ENCODE results near the gene RRAGC.

Gene RRAGC

DNA sequence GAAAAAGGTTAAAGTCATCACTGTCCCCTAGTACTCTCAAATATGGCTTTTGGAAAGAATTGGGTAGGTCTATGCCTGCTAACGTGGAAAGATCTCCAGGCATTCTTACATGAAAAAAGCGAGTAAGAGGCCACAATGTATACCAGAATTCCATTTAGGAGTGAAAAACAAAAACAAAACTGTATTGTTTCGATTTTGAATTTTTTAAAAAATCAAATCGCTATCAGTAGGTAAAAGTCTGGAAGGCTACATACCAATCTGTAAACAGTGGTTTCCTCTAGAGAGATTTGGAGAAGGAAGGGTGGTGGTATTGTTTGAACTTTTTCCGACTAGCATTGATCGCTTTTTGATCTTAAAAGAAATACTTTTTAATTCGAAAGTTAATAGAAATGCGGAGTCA lies 55.9 kb downstream of the RRAGC start:
- TF ChIP-seq, protein P1, sequence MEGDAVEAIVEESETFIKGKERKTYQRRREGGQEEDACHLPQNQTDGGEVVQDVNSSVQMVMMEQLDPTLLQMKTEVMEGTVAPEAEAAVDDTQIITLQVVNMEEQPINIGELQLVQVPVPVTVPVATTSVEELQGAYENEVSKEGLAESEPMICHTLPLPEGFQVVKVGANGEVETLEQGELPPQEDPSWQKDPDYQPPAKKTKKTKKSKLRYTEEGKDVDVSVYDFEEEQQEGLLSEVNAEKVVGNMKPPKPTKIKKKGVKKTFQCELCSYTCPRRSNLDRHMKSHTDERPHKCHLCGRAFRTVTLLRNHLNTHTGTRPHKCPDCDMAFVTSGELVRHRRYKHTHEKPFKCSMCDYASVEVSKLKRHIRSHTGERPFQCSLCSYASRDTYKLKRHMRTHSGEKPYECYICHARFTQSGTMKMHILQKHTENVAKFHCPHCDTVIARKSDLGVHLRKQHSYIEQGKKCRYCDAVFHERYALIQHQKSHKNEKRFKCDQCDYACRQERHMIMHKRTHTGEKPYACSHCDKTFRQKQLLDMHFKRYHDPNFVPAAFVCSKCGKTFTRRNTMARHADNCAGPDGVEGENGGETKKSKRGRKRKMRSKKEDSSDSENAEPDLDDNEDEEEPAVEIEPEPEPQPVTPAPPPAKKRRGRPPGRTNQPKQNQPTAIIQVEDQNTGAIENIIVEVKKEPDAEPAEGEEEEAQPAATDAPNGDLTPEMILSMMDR (IDR thresholded peaks at IDR 0.05) = no peak
- Histone ChIP-seq H3K4me3 (ENCODE audit: low read depth, low read length) (peak overlapping the region; percentile 34), H3K4me2 (ENCODE audit: low read length) (peak overlapping the region; percentile 72), H3K4me1 (no peaks in the 10 kb centered on the region), H3K27ac (no peak overlapping the region), H3K79me2 (no peaks in the 10 kb centered on the region), H3K9me3 (ENCODE audit: control insufficient read depth, low read length) (no peaks in the 10 kb centered on the region), H3K36me3 (ENCODE audit: control insufficient read depth, insufficient read depth, low read length) (no peaks in the 10 kb centered on the region), H2AFZ (no peak overlapping the region), H3K9ac (no peak overlapping the region), H3K27me3 (ENCODE audit: control insufficient read depth, insufficient read depth, low read length) (no peaks in the 10 kb centered on the region)

DNA sequence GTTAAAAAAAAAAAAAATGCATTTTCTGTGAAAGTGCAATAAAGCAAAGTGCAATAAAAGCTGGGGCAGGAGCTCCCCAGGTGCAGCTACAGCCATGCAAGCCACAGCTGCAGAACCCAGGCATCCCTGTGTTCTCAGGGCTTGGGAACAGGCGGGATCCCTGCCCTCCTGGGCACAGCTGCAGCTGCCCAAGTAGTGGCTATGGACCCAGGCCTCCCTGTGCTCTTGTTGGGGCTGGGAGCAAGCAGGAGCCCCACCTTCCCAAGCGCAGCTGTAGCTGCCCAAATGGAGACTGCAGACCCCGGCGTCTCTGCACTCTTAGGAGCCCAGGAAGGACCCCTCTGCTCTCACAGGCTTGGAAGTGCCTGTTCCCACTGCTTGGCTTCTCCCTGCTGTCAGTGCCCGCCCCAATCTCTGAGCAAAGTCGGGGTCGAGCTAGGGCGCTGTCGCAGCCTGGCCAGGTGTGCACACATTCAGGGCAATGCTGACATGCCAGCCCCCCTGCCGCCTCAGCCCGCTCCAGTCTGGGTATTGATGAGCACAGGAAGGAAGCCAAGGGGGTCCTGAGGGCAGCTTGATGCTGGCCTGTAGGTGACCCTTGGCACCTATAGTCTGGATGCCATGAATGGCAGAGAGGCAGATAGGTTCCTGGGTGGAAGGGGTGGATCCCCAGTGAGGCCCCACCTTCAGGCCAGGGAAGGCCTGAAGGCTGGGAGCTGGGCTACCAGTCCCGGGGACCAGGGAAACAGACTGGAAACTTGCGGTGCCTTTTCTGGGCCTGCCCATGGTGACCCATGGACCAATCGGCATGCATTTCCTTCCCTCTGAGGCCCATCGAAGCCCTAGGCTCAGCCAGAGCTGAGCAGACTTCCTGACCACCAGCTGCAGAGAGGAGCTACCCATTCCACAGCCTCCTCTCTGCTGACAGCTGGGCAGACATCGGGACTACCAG lies 58.6 kb downstream of the RRAGC start:
- TF ChIP-seq, protein P1 (IDR thresholded peaks at IDR 0.05) = no peak
- no peaks in the 10 kb centered on the region for H3K79me2 ChIP-seq
- no peaks in the 10 kb centered on the region for H3K4me1 ChIP-seq
- no peak overlapping the region for H3K4me3 ChIP-seq (ENCODE audit: low read depth, low read length)
- no peak overlapping the region for H2AFZ ChIP-seq
- no peaks in the 10 kb centered on the region for H3K36me3 ChIP-seq (ENCODE audit: control insufficient read depth, insufficient read depth, low read length)
- no peak overlapping the region for H3K27ac ChIP-seq
- no peak overlapping the region for H3K9ac ChIP-seq
- H3K9me3 ChIP-seq (ENCODE audit: control insufficient read depth, low read length) = no peaks in the 10 kb centered on the region
- no peak overlapping the region for H3K4me2 ChIP-seq (ENCODE audit: low read length)
- no peaks in the 10 kb centered on the region for H3K27me3 ChIP-seq (ENCODE audit: control insufficient read depth, insufficient read depth, low read length)

DNA sequence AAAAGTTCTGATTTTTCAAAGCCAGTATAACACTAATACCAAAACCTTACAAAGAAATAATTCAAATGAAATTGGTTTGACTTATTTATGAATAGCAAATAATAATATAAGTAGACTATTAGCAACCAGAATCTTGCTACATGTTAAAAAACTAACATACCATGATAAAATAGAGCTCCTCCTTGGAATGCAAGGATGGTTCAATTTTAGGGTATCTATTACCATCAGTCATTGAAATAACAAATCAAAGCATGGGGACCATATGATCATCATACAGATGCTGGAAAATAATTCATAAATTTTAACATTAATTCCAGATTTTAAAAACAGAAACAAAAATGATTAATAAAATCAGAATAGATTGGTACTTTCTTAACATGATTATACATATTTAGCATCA lies 66.3 kb downstream of the RRAGC start:
- TF ChIP-seq, protein P1 (IDR thresholded peaks at IDR 0.05) = no peak
- Histone ChIP-seq H2AFZ (no peak overlapping the region), H3K4me1 (no peaks in the 10 kb centered on the region), H3K4me3 (ENCODE audit: low read depth, low read length) (no peak overlapping the region), H3K27me3 (ENCODE audit: control insufficient read depth, insufficient read depth, low read length) (no peaks in the 10 kb centered on the region), H3K4me2 (ENCODE audit: low read length) (no peak overlapping the region), H3K79me2 (no peaks in the 10 kb centered on the region), H3K36me3 (ENCODE audit: control insufficient read depth, insufficient read depth, low read length) (no peaks in the 10 kb centered on the region), H3K9ac (no peak overlapping the region), H3K9me3 (ENCODE audit: control insufficient read depth, low read length) (no peaks in the 10 kb centered on the region), H3K27ac (no peak overlapping the region)

DNA sequence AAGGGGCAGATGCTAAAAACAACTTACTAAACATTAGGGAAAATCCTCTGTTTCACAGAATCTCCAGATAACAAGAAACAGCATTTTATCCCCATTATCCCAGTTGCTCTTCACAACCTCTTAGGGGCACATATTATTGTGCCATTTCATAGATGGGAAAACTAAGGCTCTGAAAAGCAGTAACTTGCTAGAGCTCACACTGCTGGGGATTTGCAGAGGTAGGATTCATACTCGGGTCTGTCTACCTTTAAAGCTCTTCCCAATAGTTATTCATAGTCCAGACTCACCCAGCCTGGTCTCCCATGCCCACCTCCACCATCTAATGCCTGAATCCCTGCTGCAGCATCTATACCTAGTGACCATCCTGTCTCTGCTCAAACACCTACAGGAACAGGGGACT lies 67.7 kb downstream of the RRAGC start:
- no peak overlapping the region for H2AFZ ChIP-seq
- no peak overlapping the region for H3K9ac ChIP-seq
- H3K4me1 ChIP-seq = no peaks in the 10 kb centered on the region
- no peak overlapping the region for H3K4me3 ChIP-seq (ENCODE audit: low read depth, low read length)
- no peaks in the 10 kb centered on the region for H3K27me3 ChIP-seq (ENCODE audit: control insufficient read depth, insufficient read depth, low read length)
- no peaks in the 10 kb centered on the region for H3K9me3 ChIP-seq (ENCODE audit: control insufficient read depth, low read length)
- H3K4me2 ChIP-seq (ENCODE audit: low read length) = no peak overlapping the region
- TF ChIP-seq, protein P1 (IDR thresholded peaks at IDR 0.05) = no peak
- H3K27ac ChIP-seq = no peak overlapping the region
- H3K79me2 ChIP-seq = no peaks in the 10 kb centered on the region
- no peaks in the 10 kb centered on the region for H3K36me3 ChIP-seq (ENCODE audit: control insufficient read depth, insufficient read depth, low read length)

DNA sequence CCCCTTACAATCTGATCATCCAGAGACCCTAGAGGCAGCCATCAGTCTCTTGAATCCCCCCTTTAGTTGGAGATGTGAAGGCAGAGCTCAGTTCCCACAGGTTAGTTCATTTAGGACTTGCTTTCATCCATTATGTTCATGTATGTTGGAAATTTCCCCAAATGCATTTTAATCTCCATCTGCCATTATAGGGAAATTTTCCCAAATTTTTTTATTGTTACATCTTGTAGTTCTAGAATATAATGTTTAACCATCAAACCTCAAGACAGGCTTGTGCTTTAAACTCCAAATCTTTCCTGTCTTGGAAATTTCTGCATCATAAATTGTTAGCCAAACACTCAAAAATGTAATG lies 68.4 kb downstream of the RRAGC start:
- Histone ChIP-seq H3K4me3 (ENCODE audit: low read depth, low read length) (no peak overlapping the region), H3K4me1 (no peaks in the 10 kb centered on the region), H3K27me3 (ENCODE audit: control insufficient read depth, insufficient read depth, low read length) (no peaks in the 10 kb centered on the region), H3K36me3 (ENCODE audit: control insufficient read depth, insufficient read depth, low read length) (no peaks in the 10 kb centered on the region), H2AFZ (no peak overlapping the region), H3K9ac (no peak overlapping the region), H3K79me2 (no peaks in the 10 kb centered on the region), H3K4me2 (ENCODE audit: low read length) (no peak overlapping the region), H3K27ac (no peak overlapping the region), H3K9me3 (ENCODE audit: control insufficient read depth, low read length) (no peaks in the 10 kb centered on the region)
- TF ChIP-seq, protein P1 (IDR thresholded peaks at IDR 0.05) = no peak

All from parathyroid adenoma (tissue), 2 donors.